ENCODE measurements around the gene USP3.
A peak's percentile ranks its signal among the peaks of the same experiment; 100 is the strongest.

Gene USP3

GRCh38 chr15:63504247-63504978 lies at the start of gene USP3:
USP3 (plus strand) TSS chr15:63504593; CDS start chr15:63504740, 147 bp downstream.
- DNase-seq (ENCODE audit: low spot score) = peak; percentile 94

GRCh38 chr15:63456258-63456657 lies 48.1 kb upstream of the USP3 start:
- no peak for DNase-seq (ENCODE audit: low spot score)

GRCh38 chr15:63457379-63457778 lies 47.0 kb upstream of the USP3 start:
- no peak for DNase-seq (ENCODE audit: low spot score)

- no peak for DNase-seq (ENCODE audit: low spot score)
Measured at GRCh38 chr15:63458026-63458425, 46.4 kb upstream of the USP3 start.

GRCh38 chr15:63458794-63459395 lies 45.5 kb upstream of the USP3 start:
- no peak for DNase-seq (ENCODE audit: low spot score)

- DNase-seq (ENCODE audit: low spot score) = no peak
Measured at GRCh38 chr15:63460210-63461155, 43.9 kb upstream of the USP3 start.

- DNase-seq (ENCODE audit: low spot score) = no peak
Measured at GRCh38 chr15:63461230-63461985, 43.0 kb upstream of the USP3 start.

GRCh38 chr15:63462088-63462487 lies 42.3 kb upstream of the USP3 start:
- no peak for DNase-seq (ENCODE audit: low spot score)

- DNase-seq (ENCODE audit: low spot score) = no peak
Measured at GRCh38 chr15:63463036-63463435, 41.4 kb upstream of the USP3 start.

- DNase-seq (ENCODE audit: low spot score) = no peak
Measured at GRCh38 chr15:63463793-63464192, 40.6 kb upstream of the USP3 start.

- DNase-seq (ENCODE audit: low spot score) = peak; percentile 55
Measured at GRCh38 chr15:63465104-63465503, 39.3 kb upstream of the USP3 start.

- DNase-seq (ENCODE audit: low spot score) = peak; percentile 68
Measured at GRCh38 chr15:63466378-63467192, 37.8 kb upstream of the USP3 start.

GRCh38 chr15:63469190-63469589 lies 35.2 kb upstream of the USP3 start:
- no peak for DNase-seq (ENCODE audit: low spot score)

- DNase-seq (ENCODE audit: low spot score) = no peak
Measured at GRCh38 chr15:63469984-63470383, 34.4 kb upstream of the USP3 start.

GRCh38 chr15:63473007-63473748 lies 31.2 kb upstream of the USP3 start:
- DNase-seq (ENCODE audit: low spot score) = no peak

- DNase-seq (ENCODE audit: low spot score) = no peak
Measured at GRCh38 chr15:63473749-63473998, 30.7 kb upstream of the USP3 start.

- peak; percentile 34 for DNase-seq (ENCODE audit: low spot score)
Measured at GRCh38 chr15:63473999-63474809, 30.2 kb upstream of the USP3 start.

GRCh38 chr15:63474810-63475316 lies 29.5 kb upstream of the USP3 start:
- no peak for DNase-seq (ENCODE audit: low spot score)

- DNase-seq (ENCODE audit: low spot score) = no peak
Measured at GRCh38 chr15:63475707-63476106, 28.7 kb upstream of the USP3 start.

GRCh38 chr15:63476229-63476632 lies 28.2 kb upstream of the USP3 start:
- peak; percentile 84 for DNase-seq (ENCODE audit: low spot score)
